Lung (tissue), 12 donors: ENCODE results near the gene TGFB1. TPM values are rescaled to one million over a fixed set of nuclear protein-coding genes. Genes with fewer than 3 reads are reported as not detected.

Experiments
- ATAC-seq: fragments of 200-7000 bp; cut with Tn5 transposase; one replicate; pipeline ENCODE4 v1.9.1; 2020; ENCODE audit warnings: moderate number of reproducible peaks; ENCODE audit not compliant: insufficient read depth, low FRiP score
- DNase-seq, 3 donors: peaks; one replicate each; pipeline ENCODE4 v3.0.0-alpha.2; 2013 to 2017
- H3K27ac ChIP-seq, 2 donors: one replicate each; pipeline ENCODE4 v1.5.1; 2013; ENCODE audit warnings: mild to moderate bottlenecking in 2 of 2, moderate library complexity in 2 of 2, control low read depth in 1 of 2, inconsistent platforms in 1 of 2, low read depth in 1 of 2, low read length in 1 of 2
- H3K27me3 ChIP-seq, 3 donors: one replicate each; pipeline ENCODE4 v1.5.1; 2013; ENCODE audit warnings: low read length in 2 of 3; ENCODE audit not compliant: control insufficient read depth in 3 of 3, insufficient read depth in 3 of 3
- H3K36me3 ChIP-seq, 4 donors: one replicate each; pipeline ENCODE4 v1.5.1; 2013; ENCODE audit warnings: low read length in 4 of 4, mild to moderate bottlenecking in 1 of 4, moderate library complexity in 1 of 4; ENCODE audit not compliant: control insufficient read depth in 4 of 4, insufficient read depth in 4 of 4
- H3K4me1 ChIP-seq, 5 donors: one replicate each; pipeline ENCODE4 v1.5.1; 2013; ENCODE audit warnings: low read length in 5 of 5, mild to moderate bottlenecking in 2 of 5, moderate library complexity in 1 of 5; ENCODE audit not compliant: control insufficient read depth in 5 of 5, insufficient read depth in 5 of 5
- H3K4me3 ChIP-seq: one replicate; pipeline ENCODE4 v1.5.1; 2013; ENCODE audit warnings: mild to moderate bottlenecking, control low read depth, moderate library complexity
- H3K9ac ChIP-seq, 2 donors: one replicate each; pipeline ENCODE4 v1.5.1; 2013; ENCODE audit warnings: low read length in 2 of 2, control low read depth in 1 of 2; ENCODE audit not compliant: insufficient read depth in 1 of 2
- H3K9me3 ChIP-seq, 4 donors: one replicate each; pipeline ENCODE4 v1.5.1; 2013; ENCODE audit warnings: low read length in 3 of 4, mild to moderate bottlenecking in 1 of 4, moderate library complexity in 1 of 4; ENCODE audit not compliant: control insufficient read depth in 4 of 4, insufficient read depth in 3 of 4
- CTCF ChIP-seq: IDR thresholded peaks from 2 replicates; pipeline ENCODE4 v1.5.1; 2012; ENCODE audit warnings: mild to moderate bottlenecking; ENCODE audit errors: control extremely low read depth, extremely low read depth
- WGBS, 2 donors: extraction: QIAGEN DNeasy Blood & Tissue Kit; methylation state at CpG; one replicate each; pipeline ENCODE4 v1.1.7; 2013; 5-methylcytosine and 5-hydroxymethylcytosine counted together
- polyA plus RNA-seq, 2 donors: library from polyadenylated mRNA; stranded (reverse); fragments of 200-250 nt; gene quantifications; one replicate each; pipeline ENCODE4 v1.2.1, GENCODE V29; 2013
- total RNA-seq, 2 donors: library from RNA; depleted of rRNA in 1 of 2; stranded (reverse); fragments of >200 nt in 1 of 2; gene quantifications; one replicate each; pipeline ENCODE4 v1.2.1, GENCODE V29; 2014 to 2021
- donor health status: control.
- donor health status: control.
- donor health status: Bipolar disorder and iron deficiency.
- donor health status: healthy.
- donor health status: DM: yes; HTN: yes; CAD: no.

TGFB1 gene
- total and polyA plus RNA-seq, 4 donors, result 18.0 to 88.8 (median 47.6) TPM

- Histone ChIP-seq H3K4me1 (peaks cover 0 to 19% (median 10%) of the 10 kb centered on the region in 5 donors), H3K4me3 (peak within 1 kb of the TSS; percentile 92), H3K9me3 (no peaks in the 10 kb centered on the region), H3K36me3 (peaks cover 0 to 6% (median 0%) of the 10 kb centered on the region in 4 donors), H3K9ac (peak within 1 kb of the TSS; percentile 95 to 97), H3K27ac (peak within 1 kb of the TSS; percentile 88 to 90), H3K27me3 (no peaks in the 10 kb centered on the region)
- no peak for TF ChIP-seq CTCF
- DNase-seq (peak; percentile 100), ATAC-seq (peak; percentile 97)
- 0 to 1% methylated on average over 50 of the region's 50 CpGs for WGBS, 2 donors
Observed at GRCh38 chr19:41397086-41398049, 43.6 kb upstream of the TGFB1 start, which contains the start of the genes BCKDHA and EXOSC5. TSS of gene BCKDHA (plus strand) at chr19:41397818. CDS start at chr19:41397828, 10 bp downstream. TSS of gene EXOSC5 (minus strand) at chr19:41397359. CDS start at chr19:41397328, 31 bp downstream.

GRCh38 chr19:41395355-41395754, 41.6 kb upstream of the TGFB1 start:
- H3K4me1 ChIP-seq, result peaks cover 0 to 19% (median 8%) of the 10 kb centered on the region in 5 donors
- no peak overlapping the region for H3K9ac ChIP-seq
- H3K9me3 ChIP-seq, result no peaks in the 10 kb centered on the region
- no peak for DNase-seq
- H3K27ac ChIP-seq, result no peak overlapping the region
- no peak for ATAC-seq
- H3K36me3 ChIP-seq, result peaks cover 0 to 15% (median 4%) of the 10 kb centered on the region in 4 donors
- H3K27me3 ChIP-seq, result no peaks in the 10 kb centered on the region
- 67 to 82% methylated on average over 6 of the region's 6 CpGs for WGBS, 2 donors
- H3K4me3 ChIP-seq, result no peak overlapping the region
- TF ChIP-seq CTCF, result no peak

- Histone ChIP-seq H3K4me3 (no peak overlapping the region), H3K36me3 (peaks cover 3 to 24% (median 8%) of the 10 kb centered on the region in 4 donors), H3K27ac (peak overlapping the region in 1 of 2 donors; percentile 21), H3K9me3 (no peaks in the 10 kb centered on the region), H3K9ac (no peak overlapping the region), H3K4me1 (peaks cover 0 to 7% (median 0%) of the 10 kb centered on the region in 5 donors), H3K27me3 (no peaks in the 10 kb centered on the region)
- DNase-seq (no peak), ATAC-seq (no peak)
- 82 to 86% methylated on average over 12 of the region's 12 CpGs for WGBS, 2 donors
- TF ChIP-seq CTCF, result no peak
Observed at GRCh38 chr19:41392775-41393174, 39.1 kb upstream of the TGFB1 start.
